Activated CD4-positive, alpha-beta T cell treated with anti-CD3 and anti-CD28 coated beads, Interleukin-10, Interleukin-2, amounts not matched to agents 100 ng/mL and 50 ng/mL, durations not matched to agents 16 hours and 8 hours (primary cell): ENCODE results near the gene ESCO1.
"Not testable (repeated sequence)": the region's sequence is repeated elsewhere in the genome, so short reads cannot be mapped to it uniquely, and the experiment has no call there.

Experiments used
- DNase-seq: peaks from one replicate; pipeline ENCODE4 v3.0.0-alpha.2; 2020

ESCO1 gene

GRCh38 chr18:21600526-21601410 is at the start of gene ESCO1:
Gene ESCO1 (minus strand): TSS chr18:21600704. CDS start chr18:21574843, 25,861 bp downstream.
- DNase-seq = peak; percentile 98

GRCh38 chr18:21640375-21640774 is 39.9 kb upstream of the ESCO1 start:
- DNase-seq = not testable (repeated sequence)

- no peak for DNase-seq
Observed at GRCh38 chr18:21638822-21639221, 38.3 kb upstream of the ESCO1 start.

- no peak for DNase-seq
Observed at GRCh38 chr18:21636769-21637168, 36.3 kb upstream of the ESCO1 start.

GRCh38 chr18:21634588-21635199 is 34.2 kb upstream of the ESCO1 start:
- DNase-seq = no peak

GRCh38 chr18:21632393-21632792 is 31.9 kb upstream of the ESCO1 start:
- DNase-seq = no peak

- peak; percentile 5 for DNase-seq
Observed at GRCh38 chr18:21629089-21629832, 28.8 kb upstream of the ESCO1 start.

- not testable (repeated sequence) for DNase-seq
Observed at GRCh38 chr18:21621640-21622039, 21.1 kb upstream of the ESCO1 start.

GRCh38 chr18:21612125-21613039 is 11.9 kb upstream of the ESCO1 start, which contains the start of gene SNRPD1:
Gene SNRPD1 (plus strand): TSS chr18:21612314. CDS start chr18:21612430, 116 bp downstream.
- peak; percentile 95 for DNase-seq

- DNase-seq = not testable (repeated sequence)
Observed at GRCh38 chr18:21611401-21612124, 11.1 kb upstream of the ESCO1 start.

GRCh38 chr18:21605213-21605612 is 4.7 kb upstream of the ESCO1 start:
- no peak for DNase-seq

GRCh38 chr18:21604671-21605070 is 4.2 kb upstream of the ESCO1 start:
- DNase-seq = peak; percentile 9

- no peak for DNase-seq
Observed at GRCh38 chr18:21602299-21602587, 1.7 kb upstream of the ESCO1 start.

- DNase-seq = peak; percentile 44
Observed at GRCh38 chr18:21599585-21600525, 649 bp downstream of the ESCO1 start.

- DNase-seq = no peak
Observed at GRCh38 chr18:21598726-21599584, 1.5 kb downstream of the ESCO1 start.

GRCh38 chr18:21597620-21598019 is 2.9 kb downstream of the ESCO1 start:
- DNase-seq = no peak

GRCh38 chr18:21593540-21594257 is 6.8 kb downstream of the ESCO1 start:
- peak; percentile 24 for DNase-seq

- not testable (repeated sequence) for DNase-seq
Observed at GRCh38 chr18:21592361-21592760, 8.1 kb downstream of the ESCO1 start.

GRCh38 chr18:21584391-21584790 is 16.1 kb downstream of the ESCO1 start:
- no peak for DNase-seq
